ENCODE results near the gene BANF1. TPM values are rescaled to one million over a fixed set of nuclear protein-coding genes. Genes with fewer than 3 reads are reported as not detected.
A peak's percentile ranks its signal among the peaks of the same experiment; 100 is the strongest.

Gene BANF1
- total and polyA plus RNA-seq, 2 of the 13 experiments (the other 11 are each of a cell fraction or from before 2014, with no cell fraction given), result 40.5 to 86.5 TPM

GRCh38 chr11:66044757-66045156 lies 42.5 kb downstream of the BANF1 start (continued):
- no peak for TF ChIP-seq FOXP4 (CRISPR knock-in tag; IDR thresholded peaks at IDR 0.05)
- TF ChIP-seq ZUFSP (CRISPR knock-in tag; IDR thresholded peaks at IDR 0.05; ENCODE audit: borderline replicate concordance), result no peak
- no peak for TF ChIP-seq RFX1 (IDR thresholded peaks at IDR 0.05)
- no peak for TF ChIP-seq DDIT3 (CRISPR knock-in tag; IDR thresholded peaks at IDR 0.05)
- TF ChIP-seq, protein P1, sequence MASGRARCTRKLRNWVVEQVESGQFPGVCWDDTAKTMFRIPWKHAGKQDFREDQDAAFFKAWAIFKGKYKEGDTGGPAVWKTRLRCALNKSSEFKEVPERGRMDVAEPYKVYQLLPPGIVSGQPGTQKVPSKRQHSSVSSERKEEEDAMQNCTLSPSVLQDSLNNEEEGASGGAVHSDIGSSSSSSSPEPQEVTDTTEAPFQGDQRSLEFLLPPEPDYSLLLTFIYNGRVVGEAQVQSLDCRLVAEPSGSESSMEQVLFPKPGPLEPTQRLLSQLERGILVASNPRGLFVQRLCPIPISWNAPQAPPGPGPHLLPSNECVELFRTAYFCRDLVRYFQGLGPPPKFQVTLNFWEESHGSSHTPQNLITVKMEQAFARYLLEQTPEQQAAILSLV (CRISPR knock-in tag; IDR thresholded peaks at IDR 0.05; ENCODE audit: borderline replicate concordance), result 0 out of 2 replicates have a peak, but pooled peaks have one; percentile 21
- TF ChIP-seq NONO (IDR thresholded peaks at IDR 0.05), result no peak
- TF ChIP-seq NONO (CRISPR knock-in tag; conservative IDR thresholded peaks at IDR 0.05), result 0 out of 2 replicates have a peak, but pooled peaks have one; percentile 32
- TF ChIP-seq MATR3 (CRISPR knock-in tag; IDR thresholded peaks at IDR 0.05), result no peak
- TF ChIP-seq MBD4 (IDR thresholded peaks at IDR 0.05; ENCODE audit: borderline replicate concordance, low read length), result no peak
- no peak for TF ChIP-seq ZSCAN9 (CRISPR knock-in tag; IDR thresholded peaks at IDR 0.05; ENCODE audit: borderline replicate concordance)
- TF ChIP-seq ATM (IDR thresholded peaks at IDR 0.05; ENCODE audit: borderline replicate concordance), result no peak
- 0 out of 4 replicates have a peak, but pooled peaks of 1 of the 2 experiments have one; percentile 15 for TF ChIP-seq ATF4 (CRISPR knock-in tag; IDR thresholded peaks at IDR 0.05)
- TF ChIP-seq RBAK (CRISPR knock-in tag; IDR thresholded peaks at IDR 0.05), result no peak
- no peak for TF ChIP-seq ZNF572 (CRISPR knock-in tag; IDR thresholded peaks at IDR 0.05)
- no peak for TF ChIP-seq ZNF430 (CRISPR knock-in tag; IDR thresholded peaks at IDR 0.05)
- TF ChIP-seq, protein P2, sequence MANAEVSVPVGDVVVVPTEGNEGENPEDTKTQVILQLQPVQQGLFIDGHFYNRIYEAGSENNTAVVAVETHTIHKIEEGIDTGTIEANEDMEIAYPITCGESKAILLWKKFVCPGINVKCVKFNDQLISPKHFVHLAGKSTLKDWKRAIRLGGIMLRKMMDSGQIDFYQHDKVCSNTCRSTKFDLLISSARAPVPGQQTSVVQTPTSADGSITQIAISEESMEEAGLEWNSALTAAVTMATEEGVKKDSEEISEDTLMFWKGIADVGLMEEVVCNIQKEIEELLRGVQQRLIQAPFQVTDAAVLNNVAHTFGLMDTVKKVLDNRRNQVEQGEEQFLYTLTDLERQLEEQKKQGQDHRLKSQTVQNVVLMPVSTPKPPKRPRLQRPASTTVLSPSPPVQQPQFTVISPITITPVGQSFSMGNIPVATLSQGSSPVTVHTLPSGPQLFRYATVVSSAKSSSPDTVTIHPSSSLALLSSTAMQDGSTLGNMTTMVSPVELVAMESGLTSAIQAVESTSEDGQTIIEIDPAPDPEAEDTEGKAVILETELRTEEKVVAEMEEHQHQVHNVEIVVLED (CRISPR knock-in tag; IDR thresholded peaks at IDR 0.05; ENCODE audit: borderline replicate concordance), result 0 out of 2 replicates have a peak, but pooled peaks have one; percentile 6

All from HepG2 (cell line).